Activated CD4-positive, alpha-beta T cell treated with anti-CD3 and anti-CD28 coated beads for 36 hours (primary cell): ENCODE measurements around the gene ZNF234. TPM values are rescaled to one million over a fixed set of nuclear protein-coding genes. Genes with fewer than 3 reads are reported as not detected.
"Not testable (repeated sequence)": the region's sequence is repeated elsewhere in the genome, so short reads cannot be mapped to it uniquely, and the experiment has no call there.

Experiments
- ATAC-seq: fragments of 200-7000 bp; cut with Tn5 transposase; one replicate; pipeline ENCODE4 v1.10.0; 2021; ENCODE audit warnings: mild to moderate bottlenecking, moderate library complexity
- CTCF ChIA-PET: fragments of 350-600 bp; sonication (Branson Sonifier 250); formaldehyde crosslinking; loops from one replicate; lab custom pipeline; 2021; ENCODE audit warnings: antibody characterized with exemption; lab: Charles Lee
- POLR2A ChIA-PET: fragments of 350-600 bp; sonication (Branson Sonifier 250); formaldehyde crosslinking; loops from one replicate; lab custom pipeline; 2021; ENCODE audit warnings: antibody characterized with exemption, inconsistent platforms; lab: Charles Lee
- DNase-seq: peaks from one replicate; pipeline ENCODE4 v3.0.0-alpha.2; 2020
- H3K27ac Mint-ChIP-seq: one replicate; pipeline ENCODE4 v1.8.0; 2021; ENCODE audit warnings: mixed read lengths
- H3K27me3 Mint-ChIP-seq: one replicate; pipeline ENCODE4 v1.8.0; 2021; ENCODE audit warnings: mixed read lengths
- H3K36me3 Mint-ChIP-seq: one replicate; pipeline ENCODE4 v1.8.0; 2021; ENCODE audit warnings: low read depth, mixed read lengths
- H3K4me1 Mint-ChIP-seq: one replicate; pipeline ENCODE4 v1.8.0; 2021; ENCODE audit warnings: mixed read lengths
- H3K4me3 Mint-ChIP-seq: one replicate; pipeline ENCODE4 v1.8.0; 2021; ENCODE audit warnings: mild to moderate bottlenecking, moderate library complexity, mixed read lengths
- H3K9me3 Mint-ChIP-seq: one replicate; pipeline ENCODE4 v1.8.0; 2021; ENCODE audit warnings: low read depth, mixed read lengths
- intact Hi-C, 2 experiments: fragments of 100-400 bp; cut with DNase I in 1 of 2; cut with micrococcal nuclease in 1 of 2; formaldehyde crosslinking; loops; one replicate each; pipeline versions ENCODE4 v1.14.2 to v1.15.1; 2022 to 2024; cut with DNase I, micrococcal nuclease
- total RNA-seq, 2 experiments: library from RNA; stranded (reverse); gene quantifications; one replicate each; pipeline ENCODE4 v1.2.3, GENCODE V29; 2021

Gene ZNF234
- total RNA-seq, 2 experiments from 2014 or later = 7.9 to 10.4 TPM

GRCh38 chr19:44180968-44181367 lies 39.6 kb downstream of the ZNF234 start:
- H3K4me1 Mint-ChIP-seq = no peaks in the 10 kb centered on the region
- ATAC-seq = no peak
- peaks cover 71% of the 10 kb centered on the region for H3K9me3 Mint-ChIP-seq
- DNase-seq = no peak
- no peak overlapping the region for H3K27ac Mint-ChIP-seq
- intact Hi-C loops = no loop called here
- no peak overlapping the region for H3K4me3 Mint-ChIP-seq
- peaks cover 34% of the 10 kb centered on the region for H3K36me3 Mint-ChIP-seq
- ChIA-PET POLR2A (no interaction called here), CTCF (no interaction called here)
- no peaks in the 10 kb centered on the region for H3K27me3 Mint-ChIP-seq

GRCh38 chr19:44182145-44182544 lies 40.8 kb downstream of the ZNF234 start:
- ChIA-PET CTCF (no interaction called here), POLR2A (no interaction called here)
- Mint-ChIP-seq H3K27me3 (no peaks in the 10 kb centered on the region), H3K4me1 (no peaks in the 10 kb centered on the region), H3K9me3 (peaks cover 65% of the 10 kb centered on the region), H3K4me3 (no peak overlapping the region), H3K36me3 (peaks cover 27% of the 10 kb centered on the region), H3K27ac (no peak overlapping the region)
- intact Hi-C loops = no loop called here
- DNase-seq (no peak), ATAC-seq (no peak)

DNA sequence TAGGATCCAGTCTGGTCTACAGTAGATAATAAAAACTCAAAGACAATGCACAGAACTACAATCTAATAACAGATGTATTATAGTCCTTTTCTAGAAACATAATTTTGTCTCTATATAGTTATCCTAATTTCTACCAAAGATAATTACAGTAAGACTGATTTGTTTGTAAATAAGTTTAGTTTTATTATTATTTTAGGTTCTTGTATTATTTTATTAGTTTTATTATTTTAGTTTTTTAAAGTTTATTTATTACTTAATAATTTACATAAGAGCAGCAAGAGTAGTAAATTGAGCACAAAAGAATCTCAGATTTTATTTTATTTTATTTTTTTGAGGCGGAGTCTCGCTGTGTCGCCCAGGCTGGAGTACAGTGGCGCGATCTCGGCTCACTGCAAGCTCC lies 48.7 kb downstream of the ZNF234 start:
- H3K27me3 Mint-ChIP-seq = no peaks in the 10 kb centered on the region
- no peak overlapping the region for H3K4me3 Mint-ChIP-seq
- no peak for ATAC-seq
- ChIA-PET CTCF (no interaction called here), POLR2A (no interaction called here)
- intact Hi-C loops = no loop called here
- peaks cover 36% of the 10 kb centered on the region for H3K9me3 Mint-ChIP-seq
- no peak for DNase-seq
- peaks cover 17% of the 10 kb centered on the region for H3K36me3 Mint-ChIP-seq
- no peak overlapping the region for H3K27ac Mint-ChIP-seq
- H3K4me1 Mint-ChIP-seq = no peaks in the 10 kb centered on the region

DNA sequence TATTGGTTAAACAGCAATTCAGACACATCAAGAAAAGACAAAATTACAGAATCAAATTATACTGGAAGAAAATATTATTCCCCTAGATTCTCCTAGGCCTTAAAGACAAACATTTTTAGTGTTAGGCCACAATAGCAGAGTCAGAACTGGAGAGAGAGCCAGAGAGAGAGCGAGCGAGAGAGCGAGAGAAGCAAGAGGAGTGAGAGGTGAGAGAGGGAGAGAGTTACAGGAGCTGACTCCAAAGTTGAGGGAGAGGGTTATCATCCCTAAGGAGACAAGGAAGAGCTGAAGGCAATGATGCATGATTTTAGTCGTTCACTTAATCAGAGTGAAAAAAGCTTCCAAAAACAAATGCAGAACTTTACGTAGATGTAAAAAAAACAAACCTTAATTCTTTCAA lies 50.8 kb downstream of the ZNF234 start:
- ChIA-PET POLR2A (no interaction called here), CTCF (no interaction called here)
- H3K4me1 Mint-ChIP-seq = no peaks in the 10 kb centered on the region
- H3K27ac Mint-ChIP-seq = no peak overlapping the region
- H3K36me3 Mint-ChIP-seq = peaks cover 16% of the 10 kb centered on the region
- no peaks in the 10 kb centered on the region for H3K27me3 Mint-ChIP-seq
- DNase-seq (no peak), ATAC-seq (no peak)
- intact Hi-C loops = no loop called here
- no peak overlapping the region for H3K4me3 Mint-ChIP-seq
- peaks cover 37% of the 10 kb centered on the region for H3K9me3 Mint-ChIP-seq

GRCh38 chr19:44196772-44197171 lies 55.4 kb downstream of the ZNF234 start:
- intact Hi-C loops = no loop called here
- Mint-ChIP-seq H3K4me1 (no peaks in the 10 kb centered on the region), H3K4me3 (no peak overlapping the region), H3K36me3 (peaks cover 17% of the 10 kb centered on the region), H3K9me3 (peaks cover 28% of the 10 kb centered on the region), H3K27me3 (no peaks in the 10 kb centered on the region), H3K27ac (no peak overlapping the region)
- DNase-seq = no peak
- no peak for ATAC-seq
- ChIA-PET POLR2A (no interaction called here), CTCF (no interaction called here)

- DNase-seq = no peak
- ChIA-PET CTCF (no interaction called here), POLR2A (no interaction called here)
- intact Hi-C loops = no loop called here
- ATAC-seq = no peak
- H3K36me3 Mint-ChIP-seq = peaks cover 12% of the 10 kb centered on the region
- peaks cover 3% of the 10 kb centered on the region for H3K27me3 Mint-ChIP-seq
- H3K4me3 Mint-ChIP-seq = no peak overlapping the region
- H3K27ac Mint-ChIP-seq = no peak overlapping the region
- H3K9me3 Mint-ChIP-seq = peaks cover 16% of the 10 kb centered on the region
- peaks cover 2% of the 10 kb centered on the region for H3K4me1 Mint-ChIP-seq
These were observed 61.1 kb downstream of the ZNF234 start for GRCh38 chr19:44202470-44202869.

- CTCF ChIA-PET = no interaction called here
- Mint-ChIP-seq H3K36me3 (peaks cover 12% of the 10 kb centered on the region), H3K27ac (no peak overlapping the region), H3K9me3 (peaks cover 16% of the 10 kb centered on the region), H3K4me1 (peaks cover 4% of the 10 kb centered on the region), H3K4me3 (no peak overlapping the region), H3K27me3 (peaks cover 3% of the 10 kb centered on the region)
- intact Hi-C loops = no loop called here
- POLR2A ChIA-PET = no interaction called here
- DNase-seq = no peak
- no peak for ATAC-seq
These were observed 61.6 kb downstream of the ZNF234 start for GRCh38 chr19:44202974-44203373.

DNA sequence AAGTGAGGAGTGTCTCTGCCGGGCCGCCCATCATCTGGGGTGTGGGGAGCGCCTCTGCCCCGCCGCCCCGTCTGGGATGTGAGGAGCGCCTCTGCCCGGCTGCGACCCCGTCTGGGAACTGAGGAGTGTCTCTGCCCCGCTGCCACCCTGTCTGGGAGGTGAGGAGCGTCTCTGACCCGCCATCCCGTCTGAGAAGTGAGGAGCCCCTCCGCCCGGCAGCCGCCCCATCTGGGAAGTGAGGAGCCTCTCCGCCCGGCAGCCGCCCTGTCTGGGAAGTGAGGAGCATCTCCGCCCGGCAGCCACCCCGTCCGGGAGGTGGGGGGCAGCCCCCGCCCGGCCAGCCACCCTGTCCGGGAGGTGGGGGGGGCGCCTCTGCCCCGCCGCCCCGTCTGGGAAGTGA lies 62.5 kb downstream of the ZNF234 start:
- Mint-ChIP-seq H3K9me3 (peaks cover 17% of the 10 kb centered on the region), H3K36me3 (peaks cover 11% of the 10 kb centered on the region)
- intact Hi-C loops, H3K4me1 Mint-ChIP-seq, ATAC-seq, CTCF ChIA-PET, H3K4me3 Mint-ChIP-seq, POLR2A ChIA-PET, DNase-seq, H3K27me3 Mint-ChIP-seq, H3K27ac Mint-ChIP-seq: not testable (repeated sequence)

DNA sequence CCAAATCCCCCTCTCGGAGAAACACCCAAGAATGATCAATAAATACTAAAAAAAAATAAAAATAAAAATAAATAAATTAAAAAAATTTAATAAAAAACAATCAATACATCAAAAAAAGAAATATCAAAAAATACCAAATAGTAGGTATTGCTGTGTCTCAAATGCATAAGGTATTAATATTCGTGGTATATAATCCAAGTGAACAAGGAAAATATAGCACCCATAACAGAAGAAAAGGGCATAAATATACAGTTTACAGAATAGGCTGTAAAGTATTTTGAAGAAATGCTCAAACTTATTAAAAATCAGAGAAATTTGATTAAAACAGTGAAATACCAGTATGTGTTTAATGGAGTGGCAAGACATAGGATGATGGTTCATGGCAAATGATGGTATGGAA lies 63.4 kb downstream of the ZNF234 start:
- CTCF ChIA-PET = no interaction called here
- H3K36me3 Mint-ChIP-seq = peaks cover 8% of the 10 kb centered on the region
- H3K27ac Mint-ChIP-seq = no peak overlapping the region
- POLR2A ChIA-PET = no interaction called here
- peaks cover 17% of the 10 kb centered on the region for H3K9me3 Mint-ChIP-seq
- peaks cover 3% of the 10 kb centered on the region for H3K27me3 Mint-ChIP-seq
- ATAC-seq (no peak), DNase-seq (no peak)
- intact Hi-C loops = no loop called here
- H3K4me1 Mint-ChIP-seq = peaks cover 4% of the 10 kb centered on the region
- no peak overlapping the region for H3K4me3 Mint-ChIP-seq

DNA sequence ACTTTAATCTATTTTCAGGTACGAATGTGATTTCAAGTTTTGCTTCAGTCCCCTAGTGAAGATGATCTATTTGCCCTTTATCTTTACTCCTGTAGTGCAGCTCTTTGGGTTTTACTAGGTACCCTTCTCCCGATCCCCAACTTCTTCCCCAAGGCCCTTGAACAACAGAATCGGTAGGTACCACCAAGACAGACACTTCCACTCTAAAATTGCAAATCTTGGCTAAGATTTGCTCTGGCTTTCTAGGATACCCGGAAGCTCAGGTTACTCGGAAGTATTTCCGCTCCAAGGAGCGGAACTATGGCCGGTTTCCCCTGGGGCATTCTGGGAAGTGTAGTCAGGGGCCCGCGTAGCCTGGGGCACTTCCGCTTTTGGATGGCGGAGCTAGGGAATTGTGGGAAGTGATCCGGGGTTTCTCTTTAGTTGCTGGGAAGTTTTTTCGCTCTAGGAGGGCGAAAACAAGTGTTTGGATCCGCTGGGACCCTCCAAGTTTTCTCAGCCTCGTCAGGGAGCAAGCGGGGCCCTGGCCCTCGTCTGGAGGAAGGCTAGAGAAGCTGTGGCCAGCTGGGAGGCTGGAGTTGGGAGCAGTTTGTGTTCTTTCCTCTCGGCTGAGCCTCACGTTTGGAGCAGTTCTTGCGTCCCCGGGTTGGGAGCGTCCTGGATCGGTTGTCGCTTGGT lies 65.9 kb downstream of the ZNF234 start:
- ChIA-PET CTCF (interaction anchor here (0.6 to 0.8 kb wide), 3 partner anchors 98 to 679 kb away, joined by 3 to 4 read pairs (median 3); partner anchors contain the start of gene ZNF235), POLR2A (interaction anchor here (1.2 kb wide), 1 partner anchor 42 kb away, joined by 5 read pairs; the partner anchor contains the start of gene ZNF226)
- H3K27me3 Mint-ChIP-seq = peaks cover 2% of the 10 kb centered on the region
- peaks cover 8% of the 10 kb centered on the region for H3K36me3 Mint-ChIP-seq
- H3K27ac Mint-ChIP-seq = peak overlapping the region; percentile 73
- H3K4me1 Mint-ChIP-seq = peaks cover 4% of the 10 kb centered on the region
- peaks cover 14% of the 10 kb centered on the region for H3K9me3 Mint-ChIP-seq
- H3K4me3 Mint-ChIP-seq = peak overlapping the region; percentile 80
- peak; percentile 93 for ATAC-seq
- DNase-seq = peak; percentile 84
- intact Hi-C loops = loop anchor here (1.0 to 2.0 kb wide), 12 partner anchors 42 to 293 kb away; partner anchors contain the start of genes ZNF225 (in 2 of the 2), ZNF180 (in 1 of the 2), ZNF221 (in 1 of the 2) and ZNF222 (in 1 of the 2)
